Progenitor cell of endocrine pancreas (in vitro differentiated cells): Measurements from ENCODE around the gene ACTA2. TPM values are rescaled to one million over a fixed set of nuclear protein-coding genes. Genes with fewer than 3 reads are reported as not detected.

Experiments
- DNase-seq: peaks from one replicate; pipeline ENCODE4 v3.0.0; 2021; ENCODE audit warnings: low spot score; ENCODE audit not compliant: unreplicated experiment
- H3K27ac Mint-ChIP-seq: 2 replicates; pipeline ENCODE4 v1.8.0; 2021; ENCODE audit warnings: mild to moderate bottlenecking, moderate library complexity, mixed read lengths
- H3K27me3 Mint-ChIP-seq: 2 replicates; pipeline ENCODE4 v1.8.0; 2021; ENCODE audit warnings: mixed read lengths
- H3K36me3 Mint-ChIP-seq: 2 replicates; pipeline ENCODE4 v1.8.0; 2022; ENCODE audit warnings: mixed read lengths; ENCODE audit not compliant: insufficient read depth
- H3K4me1 Mint-ChIP-seq: 2 replicates; pipeline ENCODE4 v1.8.0; 2021; ENCODE audit warnings: low read depth, mixed read lengths
- H3K4me3 Mint-ChIP-seq: 2 replicates; pipeline ENCODE4 v1.8.0; 2021; ENCODE audit warnings: low read depth, mild to moderate bottlenecking, moderate library complexity, mixed read lengths
- H3K9me3 Mint-ChIP-seq: 2 replicates; pipeline ENCODE4 v1.8.0; 2021; ENCODE audit warnings: low read depth, mixed read lengths
- CTCF ChIP-seq: fragments of 200-600 bp; sonication (generic); IDR thresholded peaks from one replicate; pipeline ENCODE4 v1.5.0; 2021; ENCODE audit warnings: antibody characterized with exemption, mild to moderate bottlenecking; ENCODE audit not compliant: unreplicated experiment
- total RNA-seq: library from RNA; stranded (reverse); gene quantifications from 2 replicates; pipeline ENCODE4 v1.2.1, GENCODE V29; 2021

ACTA2 gene
- total RNA-seq, 1 donor from 2014 or later, result 4.1 TPM

DNA sequence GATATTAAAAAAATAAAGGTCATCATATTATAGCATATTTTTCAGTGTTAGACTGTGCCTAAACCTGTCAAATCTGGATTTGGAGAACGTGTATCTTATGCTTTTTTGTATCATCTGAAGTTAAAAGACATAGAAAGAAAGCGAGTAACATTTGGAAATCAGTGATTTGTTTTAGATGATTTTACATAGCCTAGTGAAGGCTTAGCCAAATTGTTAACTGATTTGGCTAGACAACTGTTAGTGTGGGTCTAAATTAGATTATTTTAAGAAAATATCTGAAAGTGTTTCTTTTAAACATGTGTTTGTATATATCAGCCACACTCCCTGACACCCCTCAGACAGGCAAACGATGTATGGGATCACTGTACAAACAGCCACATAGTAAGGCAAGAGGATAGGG, 35.6 kb downstream of the ACTA2 start:
- H3K9me3 Mint-ChIP-seq, result no peaks in the 10 kb centered on the region
- no peaks in the 10 kb centered on the region for H3K36me3 Mint-ChIP-seq
- peaks cover 2% of the 10 kb centered on the region for H3K4me1 Mint-ChIP-seq
- no peak for DNase-seq
- no peak overlapping the region for H3K27ac Mint-ChIP-seq
- H3K27me3 Mint-ChIP-seq, result no peaks in the 10 kb centered on the region
- no peak overlapping the region for H3K4me3 Mint-ChIP-seq
- TF ChIP-seq CTCF, result no peak

- Mint-ChIP-seq H3K4me1 (peaks cover 2% of the 10 kb centered on the region), H3K27me3 (no peaks in the 10 kb centered on the region), H3K27ac (no peak overlapping the region), H3K9me3 (no peaks in the 10 kb centered on the region), H3K36me3 (no peaks in the 10 kb centered on the region), H3K4me3 (no peak overlapping the region)
- no peak for DNase-seq
- TF ChIP-seq CTCF, result no peak
Observed at GRCh38 chr10:88916231-88916630, 36.3 kb downstream of the ACTA2 start.

DNA sequence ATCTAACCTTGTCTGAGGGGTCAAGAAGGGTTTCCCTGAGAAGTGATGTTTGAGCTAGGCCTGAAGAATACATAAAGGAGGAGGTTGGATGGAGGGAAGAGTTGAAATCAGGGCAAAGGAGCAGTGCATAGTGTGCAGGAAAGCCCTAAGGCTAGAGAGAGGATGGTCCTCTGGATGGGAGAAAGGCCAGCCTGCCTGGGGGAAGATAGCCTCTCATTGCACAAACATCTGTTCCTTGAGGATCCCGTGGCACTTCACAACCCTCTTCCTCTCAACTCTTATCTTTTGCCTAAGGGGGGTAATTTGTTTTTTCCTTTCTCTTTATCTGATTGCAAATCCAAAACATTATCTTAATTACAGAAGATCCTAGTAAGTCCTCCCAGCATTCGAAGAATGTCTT, 36.8 kb downstream of the ACTA2 start:
- no peak overlapping the region for H3K4me3 Mint-ChIP-seq
- H3K27ac Mint-ChIP-seq, result no peak overlapping the region
- no peak for TF ChIP-seq CTCF
- H3K9me3 Mint-ChIP-seq, result no peaks in the 10 kb centered on the region
- no peak for DNase-seq
- no peaks in the 10 kb centered on the region for H3K36me3 Mint-ChIP-seq
- H3K4me1 Mint-ChIP-seq, result peaks cover 2% of the 10 kb centered on the region
- H3K27me3 Mint-ChIP-seq, result no peaks in the 10 kb centered on the region

- H3K4me3 Mint-ChIP-seq, result no peak overlapping the region
- H3K36me3 Mint-ChIP-seq, result no peaks in the 10 kb centered on the region
- no peaks in the 10 kb centered on the region for H3K9me3 Mint-ChIP-seq
- DNase-seq, result no peak
- no peak overlapping the region for H3K27ac Mint-ChIP-seq
- H3K4me1 Mint-ChIP-seq, result peaks cover 2% of the 10 kb centered on the region
- TF ChIP-seq CTCF, result no peak
- H3K27me3 Mint-ChIP-seq, result no peaks in the 10 kb centered on the region
Observed at GRCh38 chr10:88913788-88914187, 38.8 kb downstream of the ACTA2 start.

- no peaks in the 10 kb centered on the region for H3K9me3 Mint-ChIP-seq
- TF ChIP-seq CTCF, result no peak
- peak overlapping the region; percentile 32 for H3K27ac Mint-ChIP-seq
- H3K27me3 Mint-ChIP-seq, result no peaks in the 10 kb centered on the region
- no peaks in the 10 kb centered on the region for H3K36me3 Mint-ChIP-seq
- H3K4me3 Mint-ChIP-seq, result no peak overlapping the region
- peaks cover 2% of the 10 kb centered on the region for H3K4me1 Mint-ChIP-seq
- DNase-seq, result no peak
Observed at GRCh38 chr10:88913127-88913526, 39.4 kb downstream of the ACTA2 start.
